Cardiac muscle cell (in vitro differentiated cells and primary cell): ENCODE data around the gene AUNIP. TPM values are rescaled to one million over a fixed set of nuclear protein-coding genes. Genes with fewer than 3 reads are reported as not detected.

Experiments used
- DNase-seq, 2 donors: peaks; one replicate each; pipeline versions ENCODE4 v3.0.0 to v3.0.0-alpha.2; 2010 to 2017; ENCODE audit warnings: low read depth in 1 of 2, low spot score in 1 of 2
- H3K27ac ChIP-seq: fragments of 200-600 bp; sonication (generic); 2 replicates; pipeline ENCODE4 v1.5.1; 2016
- H3K27me3 ChIP-seq: fragments of 200-600 bp; sonication (generic); 2 replicates; pipeline ENCODE4 v1.6.0; 2016; ENCODE audit warnings: control low read depth
- H3K36me3 ChIP-seq: fragments of 200-600 bp; sonication (generic); 2 replicates; pipeline ENCODE4 v1.5.1; 2016; ENCODE audit warnings: control low read depth
- H3K4me1 ChIP-seq: fragments of 200-600 bp; sonication (generic); 2 replicates; pipeline ENCODE4 v1.8.1; 2017; ENCODE audit warnings: low read depth, mild to moderate bottlenecking, mixed run types
- H3K4me3 ChIP-seq: fragments of 200-600 bp; sonication (generic); 2 replicates; pipeline ENCODE4 v1.5.1; 2016; ENCODE audit warnings: mild to moderate bottlenecking
- H3K9me3 ChIP-seq: fragments of 200-600 bp; sonication (generic); 2 replicates; pipeline ENCODE4 v1.5.1; 2017; ENCODE audit warnings: low read depth, mild to moderate bottlenecking, control low read depth
- polyA plus RNA-seq: library from polyadenylated mRNA; unstranded; fragments of >200 nt; fragmentation: Nextera tagmentation; extraction: Ambion mirVana; gene quantifications from 2 replicates; pipeline ENCODE4 v1.2.1, GENCODE V29; 2016
- total RNA-seq: library from RNA; depleted of rRNA; stranded (reverse); fragments of >200 nt; gene quantifications from 2 replicates; pipeline ENCODE4 v1.2.3, GENCODE V29; 2016
- TF ChIP-seq, protein P1 (sequence below): IDR thresholded peaks from 2 replicates; pipeline ENCODE4 v1.5.1; 2012; ENCODE audit warnings: low read depth, mild to moderate bottlenecking, low read length

The AUNIP gene
- total and polyA plus RNA-seq, 2 experiments from 2014 or later, result 4.4 to 4.9 TPM

DNA sequence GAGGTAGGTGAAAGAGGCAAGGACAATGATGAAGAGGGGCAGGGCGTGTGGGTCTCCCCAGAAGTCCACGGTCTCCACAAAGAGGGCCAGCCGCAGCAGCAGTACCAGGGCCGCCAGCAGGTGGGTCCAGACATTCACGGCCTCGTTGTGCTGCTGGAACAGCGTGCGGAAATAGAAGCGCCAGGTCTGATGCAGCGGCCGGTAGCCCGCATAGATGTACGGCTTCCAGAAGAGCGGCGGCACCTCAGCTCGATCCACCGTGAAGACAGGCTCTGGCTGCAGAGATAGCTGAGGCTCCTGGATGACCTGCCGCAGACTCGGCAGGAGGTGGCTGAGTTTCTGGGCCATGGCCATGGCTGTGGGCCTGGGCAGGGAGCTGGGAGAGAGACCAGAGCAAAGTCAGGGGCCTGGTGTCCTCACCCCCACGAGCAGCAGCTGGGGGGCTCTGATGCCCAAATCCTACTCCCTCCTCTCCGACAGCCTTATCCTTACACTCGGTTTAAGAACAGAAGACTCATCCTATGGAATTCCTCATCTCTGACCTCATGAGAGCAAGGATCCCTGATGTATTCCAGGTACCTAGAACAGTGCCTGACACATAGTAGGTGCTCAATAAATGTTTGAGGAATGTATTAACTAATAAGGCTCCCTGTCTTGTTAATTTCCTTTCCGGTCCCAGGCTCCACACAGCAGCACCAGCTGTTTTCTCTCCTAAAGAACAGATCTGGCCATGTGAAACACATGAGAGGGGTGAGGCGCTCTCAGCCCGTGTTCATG is 4.4 kb upstream of the AUNIP start:
- DNase-seq, result no peak

DNA sequence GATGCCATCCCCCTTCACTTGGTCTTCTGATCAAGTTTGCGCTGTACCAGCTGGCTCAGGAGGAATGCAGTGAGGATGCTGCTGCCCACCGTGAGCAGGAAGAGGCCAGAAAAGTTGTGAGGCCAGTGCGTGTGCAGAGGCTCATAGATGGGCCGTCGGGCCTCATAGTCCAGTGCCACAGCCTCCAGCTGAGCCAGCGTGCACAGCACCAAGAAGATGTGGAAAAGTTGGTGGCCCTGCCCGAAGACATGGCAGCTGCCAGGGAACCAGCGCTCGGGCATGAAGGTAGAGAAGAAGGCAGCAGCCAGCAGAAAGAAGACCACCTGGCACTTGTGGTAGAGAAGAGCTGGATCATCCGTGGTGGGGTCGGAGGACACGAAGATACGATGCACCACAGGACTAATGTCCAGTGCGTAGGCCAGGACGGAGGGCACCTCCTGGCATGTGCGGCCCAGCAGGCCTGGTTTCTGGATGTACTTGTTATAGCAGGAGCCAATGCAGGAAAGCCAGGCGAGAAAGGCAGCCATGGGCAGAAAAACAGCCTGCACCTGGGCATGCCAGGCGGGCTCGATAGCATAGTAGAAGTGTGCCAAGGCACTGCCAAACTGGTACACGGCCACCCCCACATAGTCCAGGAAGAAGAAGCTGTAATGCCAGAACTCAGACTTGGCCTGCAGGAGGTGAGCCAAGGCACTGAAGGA is 3.7 kb upstream of the AUNIP start:
- DNase-seq, result no peak
- TF ChIP-seq, protein P1, sequence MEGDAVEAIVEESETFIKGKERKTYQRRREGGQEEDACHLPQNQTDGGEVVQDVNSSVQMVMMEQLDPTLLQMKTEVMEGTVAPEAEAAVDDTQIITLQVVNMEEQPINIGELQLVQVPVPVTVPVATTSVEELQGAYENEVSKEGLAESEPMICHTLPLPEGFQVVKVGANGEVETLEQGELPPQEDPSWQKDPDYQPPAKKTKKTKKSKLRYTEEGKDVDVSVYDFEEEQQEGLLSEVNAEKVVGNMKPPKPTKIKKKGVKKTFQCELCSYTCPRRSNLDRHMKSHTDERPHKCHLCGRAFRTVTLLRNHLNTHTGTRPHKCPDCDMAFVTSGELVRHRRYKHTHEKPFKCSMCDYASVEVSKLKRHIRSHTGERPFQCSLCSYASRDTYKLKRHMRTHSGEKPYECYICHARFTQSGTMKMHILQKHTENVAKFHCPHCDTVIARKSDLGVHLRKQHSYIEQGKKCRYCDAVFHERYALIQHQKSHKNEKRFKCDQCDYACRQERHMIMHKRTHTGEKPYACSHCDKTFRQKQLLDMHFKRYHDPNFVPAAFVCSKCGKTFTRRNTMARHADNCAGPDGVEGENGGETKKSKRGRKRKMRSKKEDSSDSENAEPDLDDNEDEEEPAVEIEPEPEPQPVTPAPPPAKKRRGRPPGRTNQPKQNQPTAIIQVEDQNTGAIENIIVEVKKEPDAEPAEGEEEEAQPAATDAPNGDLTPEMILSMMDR, result no peak
- Histone ChIP-seq H3K27me3 (no peaks in the 10 kb centered on the region), H3K4me3 (no peak overlapping the region), H3K27ac (no peak overlapping the region), H3K4me1 (no peaks in the 10 kb centered on the region), H3K36me3 (no peaks in the 10 kb centered on the region), H3K9me3 (no peaks in the 10 kb centered on the region)

More for the DNA sequence above, 4.4 kb upstream of the AUNIP start:
- no peak overlapping the region for H3K27ac ChIP-seq
- no peaks in the 10 kb centered on the region for H3K36me3 ChIP-seq
- no peaks in the 10 kb centered on the region for H3K4me1 ChIP-seq
- no peak overlapping the region for H3K4me3 ChIP-seq
- TF ChIP-seq, protein P1, result no peak
- no peaks in the 10 kb centered on the region for H3K27me3 ChIP-seq
- H3K9me3 ChIP-seq, result no peaks in the 10 kb centered on the region

DNA sequence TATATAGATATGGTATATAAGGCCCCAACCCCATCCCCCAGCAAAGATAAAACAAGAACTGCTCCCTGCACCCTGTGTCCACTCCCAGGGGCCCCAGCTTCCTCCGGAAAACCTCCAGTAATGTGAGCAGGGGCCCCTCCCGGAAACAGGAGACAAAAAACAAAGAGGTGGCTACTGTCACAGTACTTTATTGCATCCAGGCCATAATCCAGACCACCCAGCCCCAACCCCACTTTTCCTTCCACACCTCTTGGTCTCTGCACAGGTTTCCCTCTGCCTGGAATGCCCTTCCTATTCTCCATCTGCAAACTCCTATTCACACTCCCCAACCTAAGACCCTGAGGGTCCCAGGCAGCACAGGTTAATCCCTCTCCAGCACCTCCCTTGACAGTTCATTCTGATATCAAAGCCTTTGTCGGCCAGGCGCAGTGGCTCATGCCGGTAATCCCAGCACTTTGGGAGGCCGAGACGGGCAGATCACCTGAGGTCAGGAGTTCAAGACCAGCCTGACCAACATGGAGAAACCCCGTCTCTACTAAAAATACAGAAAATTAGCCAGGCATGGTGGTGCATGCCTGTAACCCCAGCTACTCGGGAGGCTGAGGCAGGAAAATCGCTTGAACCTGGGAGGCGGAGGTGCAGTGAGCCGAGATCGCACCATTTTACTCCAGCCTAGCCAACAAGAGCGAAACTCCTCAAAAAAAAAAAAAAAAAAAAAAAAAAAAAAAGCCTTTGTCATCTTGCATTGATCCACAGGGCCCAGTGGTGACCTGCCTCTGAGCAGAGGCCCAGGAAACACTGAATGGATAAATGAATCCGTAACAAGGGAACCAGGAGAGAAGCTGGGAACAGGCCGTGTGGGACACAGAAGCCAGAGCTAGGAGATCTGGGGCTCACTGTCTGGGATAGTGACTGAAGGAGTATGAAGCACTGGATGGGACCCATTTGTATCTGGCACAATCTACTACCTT is 2.3 kb upstream of the AUNIP start:
- Histone ChIP-seq H3K36me3 (no peaks in the 10 kb centered on the region), H3K27me3 (no peaks in the 10 kb centered on the region), H3K4me3 (no peak overlapping the region), H3K9me3 (no peaks in the 10 kb centered on the region), H3K27ac (peak overlapping the region; percentile 0), H3K4me1 (no peaks in the 10 kb centered on the region)
- no peak for DNase-seq
- TF ChIP-seq, protein P1, result no peak

DNA sequence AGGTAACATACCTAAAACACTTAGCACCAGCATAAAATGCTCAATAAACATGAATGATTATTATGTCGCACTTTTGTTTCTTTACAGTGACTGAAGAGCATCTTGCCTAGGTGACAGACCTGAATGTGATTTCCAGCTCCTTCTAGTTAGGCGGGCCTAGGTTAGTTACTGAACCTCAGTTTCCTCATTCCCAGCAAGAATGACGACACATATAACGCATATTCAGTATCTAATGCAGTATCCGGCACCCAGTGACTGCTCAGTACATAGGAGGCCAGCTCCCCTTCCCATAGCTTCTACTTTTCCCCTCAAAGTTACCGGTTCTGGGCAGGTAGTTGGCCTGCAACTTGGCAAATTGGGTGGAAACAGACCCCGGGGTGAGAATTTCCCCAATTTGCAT is 763 bp downstream of the AUNIP start:
- H3K36me3 ChIP-seq, result no peaks in the 10 kb centered on the region
- TF ChIP-seq, protein P1, result no peak

DNA sequence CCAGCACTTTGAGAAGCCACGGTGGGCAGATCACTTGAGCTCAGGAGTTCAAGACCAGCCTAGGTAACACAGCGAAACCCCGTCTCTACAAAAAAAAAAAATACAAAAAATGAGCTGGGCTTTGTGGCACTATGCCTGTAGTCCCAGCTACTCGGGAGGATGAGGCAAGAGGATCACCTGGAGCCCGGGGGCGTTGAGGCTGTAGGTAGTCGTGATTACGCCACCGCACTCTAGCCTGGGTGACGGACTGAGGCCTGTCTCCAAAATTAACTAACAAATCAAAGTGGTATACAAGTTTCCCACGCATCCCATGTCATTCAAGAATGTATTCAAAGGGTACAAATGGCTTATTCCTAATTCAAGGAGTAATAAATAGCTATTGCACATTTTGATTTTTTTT is 2.4 kb downstream of the AUNIP start:
- Histone ChIP-seq H3K36me3 (no peaks in the 10 kb centered on the region), H3K9me3 (no peaks in the 10 kb centered on the region), H3K4me1 (peaks cover 4% of the 10 kb centered on the region), H3K27ac (no peak overlapping the region), H3K27me3 (no peaks in the 10 kb centered on the region), H3K4me3 (no peak overlapping the region)
- DNase-seq, result no peak
- TF ChIP-seq, protein P1, result no peak

More for the DNA sequence above, 763 bp downstream of the AUNIP start:
- peak overlapping the region; percentile 43 for H3K4me3 ChIP-seq
- no peak for DNase-seq
- no peaks in the 10 kb centered on the region for H3K27me3 ChIP-seq
- no peaks in the 10 kb centered on the region for H3K9me3 ChIP-seq
- no peak overlapping the region for H3K27ac ChIP-seq
- H3K4me1 ChIP-seq, result peaks cover 4% of the 10 kb centered on the region
